ENCODE measurements around the gene MED9.

The MED9 gene

DNA sequence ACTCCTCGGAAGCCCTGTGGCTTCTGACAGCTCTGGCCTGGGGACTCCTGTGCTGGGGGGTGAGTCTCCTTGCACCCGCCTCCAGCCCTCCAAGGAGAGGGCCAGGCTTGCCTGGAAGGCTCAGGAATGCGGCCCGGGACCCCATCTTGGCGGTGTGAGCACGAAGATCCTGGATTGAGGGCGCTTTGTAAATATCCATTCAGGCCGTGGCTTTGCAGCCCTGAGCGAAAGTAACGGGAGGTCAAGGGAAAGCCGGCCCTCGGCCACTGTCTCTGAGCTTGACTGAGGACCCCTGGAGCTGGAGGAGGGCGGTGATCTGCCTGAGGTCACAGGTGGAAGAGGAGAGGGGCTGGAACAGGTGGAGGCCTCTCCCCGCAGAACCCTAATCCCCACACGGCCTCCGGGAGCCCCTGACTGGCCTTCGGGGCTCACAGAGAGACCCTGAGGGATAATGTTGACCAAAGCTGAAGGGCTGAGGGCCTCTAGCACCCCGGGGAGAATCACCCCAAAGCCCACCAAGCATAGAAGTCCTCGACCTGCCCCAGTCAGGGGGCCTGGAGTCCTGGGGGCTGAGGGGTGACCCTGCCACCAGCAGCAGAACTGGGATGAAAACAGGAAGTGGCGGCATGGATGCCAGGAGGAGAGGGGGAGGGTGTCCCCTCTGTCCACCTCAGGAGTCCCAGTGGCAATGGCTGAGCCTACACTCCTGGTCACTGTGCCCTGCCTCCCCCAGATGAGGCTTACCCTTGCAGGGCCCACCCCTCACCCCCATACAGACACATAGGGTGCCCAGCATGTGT is 27.7 kb downstream of the MED9 start:
- Histone ChIP-seq H3K36me3 (ENCODE audit: control insufficient read depth in 2 of 2, insufficient read depth in 1 of 2, low read length in 2 of 2) (no peaks in the 10 kb centered on the region), H3K9me3 (ENCODE audit: control insufficient read depth, insufficient read depth, low read depth, low read length) (no peaks in the 10 kb centered on the region), H3K4me3 (ENCODE audit: low read depth, low read length) (no peak overlapping the region), H3K4me1 (ENCODE audit: control insufficient read depth, insufficient read depth, low read length) (no peaks in the 10 kb centered on the region), H3K27ac (ENCODE audit: extremely low read depth, low read depth, low read length) (no peak overlapping the region)
- CTCF ChIA-PET, result interaction anchor here (0.7 to 1.6 kb wide), 3 partner anchors 7 to 149 kb away, joined by 3 to 6 read pairs (median 6); no protein-coding TSS in a partner anchor
- TF ChIP-seq ZNF558 (tag by site-specific recombination; IDR thresholded peaks at IDR 0.05), result no peak
- TF ChIP-seq, protein P1, sequence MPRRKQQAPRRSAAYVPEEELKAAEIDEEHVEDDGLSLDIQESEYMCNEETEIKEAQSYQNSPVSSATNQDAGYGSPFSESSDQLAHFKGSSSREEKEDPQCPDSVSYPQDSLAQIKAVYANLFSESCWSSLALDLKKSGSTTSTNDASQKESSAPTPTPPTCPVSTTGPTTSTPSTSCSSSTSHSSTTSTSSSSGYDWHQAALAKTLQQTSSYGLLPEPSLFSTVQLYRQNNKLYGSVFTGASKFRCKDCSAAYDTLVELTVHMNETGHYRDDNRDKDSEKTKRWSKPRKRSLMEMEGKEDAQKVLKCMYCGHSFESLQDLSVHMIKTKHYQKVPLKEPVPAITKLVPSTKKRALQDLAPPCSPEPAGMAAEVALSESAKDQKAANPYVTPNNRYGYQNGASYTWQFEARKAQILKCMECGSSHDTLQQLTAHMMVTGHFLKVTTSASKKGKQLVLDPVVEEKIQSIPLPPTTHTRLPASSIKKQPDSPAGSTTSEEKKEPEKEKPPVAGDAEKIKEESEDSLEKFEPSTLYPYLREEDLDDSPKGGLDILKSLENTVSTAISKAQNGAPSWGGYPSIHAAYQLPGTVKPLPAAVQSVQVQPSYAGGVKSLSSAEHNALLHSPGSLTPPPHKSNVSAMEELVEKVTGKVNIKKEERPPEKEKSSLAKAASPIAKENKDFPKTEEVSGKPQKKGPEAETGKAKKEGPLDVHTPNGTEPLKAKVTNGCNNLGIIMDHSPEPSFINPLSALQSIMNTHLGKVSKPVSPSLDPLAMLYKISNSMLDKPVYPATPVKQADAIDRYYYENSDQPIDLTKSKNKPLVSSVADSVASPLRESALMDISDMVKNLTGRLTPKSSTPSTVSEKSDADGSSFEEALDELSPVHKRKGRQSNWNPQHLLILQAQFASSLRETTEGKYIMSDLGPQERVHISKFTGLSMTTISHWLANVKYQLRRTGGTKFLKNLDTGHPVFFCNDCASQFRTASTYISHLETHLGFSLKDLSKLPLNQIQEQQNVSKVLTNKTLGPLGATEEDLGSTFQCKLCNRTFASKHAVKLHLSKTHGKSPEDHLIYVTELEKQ (tag by site-specific recombination; IDR thresholded peaks at IDR 0.05; ENCODE audit: borderline replicate concordance), result no peak
- TF ChIP-seq, protein P2, sequence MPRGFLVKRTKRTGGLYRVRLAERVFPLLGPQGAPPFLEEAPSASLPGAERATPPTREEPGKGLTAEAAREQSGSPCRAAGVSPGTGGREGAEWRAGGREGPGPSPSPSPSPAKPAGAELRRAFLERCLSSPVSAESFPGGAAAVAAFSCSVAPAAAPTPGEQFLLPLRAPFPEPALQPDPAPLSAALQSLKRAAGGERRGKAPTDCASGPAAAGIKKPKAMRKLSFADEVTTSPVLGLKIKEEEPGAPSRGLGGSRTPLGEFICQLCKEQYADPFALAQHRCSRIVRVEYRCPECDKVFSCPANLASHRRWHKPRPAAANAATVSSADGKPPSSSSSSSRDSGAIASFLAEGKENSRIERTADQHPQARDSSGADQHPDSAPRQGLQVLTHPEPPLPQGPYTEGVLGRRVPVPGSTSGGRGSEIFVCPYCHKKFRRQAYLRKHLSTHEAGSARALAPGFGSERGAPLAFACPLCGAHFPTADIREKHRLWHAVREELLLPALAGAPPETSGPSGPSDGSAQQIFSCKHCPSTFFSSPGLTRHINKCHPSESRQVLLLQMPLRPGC (tag by site-specific recombination; IDR thresholded peaks at IDR 0.05), result no peak
- no peak for TF ChIP-seq YY1 (tag by site-specific recombination; IDR thresholded peaks at IDR 0.05)
- TF ChIP-seq ZBTB1 (tag by site-specific recombination; IDR thresholded peaks at IDR 0.05), result no peak
- TF ChIP-seq KLF7 (tag by site-specific recombination; IDR thresholded peaks at IDR 0.05; ENCODE audit: borderline replicate concordance), result no peak
- TF ChIP-seq, protein P3, sequence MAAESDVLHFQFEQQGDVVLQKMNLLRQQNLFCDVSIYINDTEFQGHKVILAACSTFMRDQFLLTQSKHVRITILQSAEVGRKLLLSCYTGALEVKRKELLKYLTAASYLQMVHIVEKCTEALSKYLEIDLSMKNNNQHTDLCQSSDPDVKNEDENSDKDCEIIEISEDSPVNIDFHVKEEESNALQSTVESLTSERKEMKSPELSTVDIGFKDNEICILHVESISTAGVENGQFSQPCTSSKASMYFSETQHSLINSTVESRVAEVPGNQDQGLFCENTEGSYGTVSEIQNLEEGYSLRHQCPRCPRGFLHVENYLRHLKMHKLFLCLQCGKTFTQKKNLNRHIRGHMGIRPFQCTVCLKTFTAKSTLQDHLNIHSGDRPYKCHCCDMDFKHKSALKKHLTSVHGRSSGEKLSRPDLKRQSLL (tag by site-specific recombination; IDR thresholded peaks at IDR 0.05), result no peak
- no peak for TF ChIP-seq ZNF146 (tag by site-specific recombination; IDR thresholded peaks at IDR 0.05)
- TF ChIP-seq ZNF292 (tag by site-specific recombination; IDR thresholded peaks at IDR 0.05; ENCODE audit: borderline replicate concordance, low read depth), result no peak
- TF ChIP-seq BCL11A (tag by site-specific recombination; IDR thresholded peaks at IDR 0.05; ENCODE audit: low read depth), result no peak
- no peak for TF ChIP-seq ZNF548 (tag by site-specific recombination; IDR thresholded peaks at IDR 0.05)
- no peak for TF ChIP-seq FEZF1 (tag by site-specific recombination; IDR thresholded peaks at IDR 0.05)
- no peak for TF ChIP-seq GLI4 (tag by site-specific recombination; IDR thresholded peaks at IDR 0.05)
- no peak for TF ChIP-seq ZNF133 (tag by site-specific recombination; IDR thresholded peaks at IDR 0.05)
- TF ChIP-seq KLF9 (tag by site-specific recombination; IDR thresholded peaks at IDR 0.05; ENCODE audit: low read depth), result no peak
- POLR2A ChIA-PET, result interaction anchor here (1.4 kb wide), 1 partner anchor 8 kb away, joined by 8 read pairs; the partner anchor contains the start of gene RASD1

GRCh38 chr17:17505151-17505550 is 28.4 kb downstream of the MED9 start:
- Histone ChIP-seq H3K4me1 (ENCODE audit: control insufficient read depth, insufficient read depth, low read length) (no peaks in the 10 kb centered on the region), H3K9me3 (ENCODE audit: control insufficient read depth, insufficient read depth, low read depth, low read length) (no peaks in the 10 kb centered on the region), H3K36me3 (ENCODE audit: control insufficient read depth in 2 of 2, insufficient read depth in 1 of 2, low read length in 2 of 2) (no peaks in the 10 kb centered on the region), H3K4me3 (ENCODE audit: low read depth, low read length) (no peak overlapping the region), H3K27ac (ENCODE audit: extremely low read depth, low read depth, low read length) (no peak overlapping the region)
- CTCF ChIA-PET, result interaction anchor here (0.6 to 1.6 kb wide), 3 partner anchors 8 to 150 kb away, joined by 3 to 6 read pairs (median 6); no protein-coding TSS in a partner anchor
- POLR2A ChIA-PET, result interaction anchor here (1.4 kb wide), 1 partner anchor 9 kb away, joined by 8 read pairs; the partner anchor contains the start of gene RASD1
- TF ChIP-seq SCRT1 (tag by site-specific recombination; IDR thresholded peaks at IDR 0.05; ENCODE audit: borderline replicate concordance) (no peak), TRIM28 (IDR thresholded peaks at IDR 0.05; ENCODE audit: borderline replicate concordance, low read length) (no peak), ZNF677 (tag by site-specific recombination; IDR thresholded peaks at IDR 0.05) (no peak), ZNF549 (tag by site-specific recombination; IDR thresholded peaks at IDR 0.05) (no peak), KLF9 (tag by site-specific recombination; IDR thresholded peaks at IDR 0.05; ENCODE audit: low read depth) (no peak)
- TF ChIP-seq, protein P4, sequence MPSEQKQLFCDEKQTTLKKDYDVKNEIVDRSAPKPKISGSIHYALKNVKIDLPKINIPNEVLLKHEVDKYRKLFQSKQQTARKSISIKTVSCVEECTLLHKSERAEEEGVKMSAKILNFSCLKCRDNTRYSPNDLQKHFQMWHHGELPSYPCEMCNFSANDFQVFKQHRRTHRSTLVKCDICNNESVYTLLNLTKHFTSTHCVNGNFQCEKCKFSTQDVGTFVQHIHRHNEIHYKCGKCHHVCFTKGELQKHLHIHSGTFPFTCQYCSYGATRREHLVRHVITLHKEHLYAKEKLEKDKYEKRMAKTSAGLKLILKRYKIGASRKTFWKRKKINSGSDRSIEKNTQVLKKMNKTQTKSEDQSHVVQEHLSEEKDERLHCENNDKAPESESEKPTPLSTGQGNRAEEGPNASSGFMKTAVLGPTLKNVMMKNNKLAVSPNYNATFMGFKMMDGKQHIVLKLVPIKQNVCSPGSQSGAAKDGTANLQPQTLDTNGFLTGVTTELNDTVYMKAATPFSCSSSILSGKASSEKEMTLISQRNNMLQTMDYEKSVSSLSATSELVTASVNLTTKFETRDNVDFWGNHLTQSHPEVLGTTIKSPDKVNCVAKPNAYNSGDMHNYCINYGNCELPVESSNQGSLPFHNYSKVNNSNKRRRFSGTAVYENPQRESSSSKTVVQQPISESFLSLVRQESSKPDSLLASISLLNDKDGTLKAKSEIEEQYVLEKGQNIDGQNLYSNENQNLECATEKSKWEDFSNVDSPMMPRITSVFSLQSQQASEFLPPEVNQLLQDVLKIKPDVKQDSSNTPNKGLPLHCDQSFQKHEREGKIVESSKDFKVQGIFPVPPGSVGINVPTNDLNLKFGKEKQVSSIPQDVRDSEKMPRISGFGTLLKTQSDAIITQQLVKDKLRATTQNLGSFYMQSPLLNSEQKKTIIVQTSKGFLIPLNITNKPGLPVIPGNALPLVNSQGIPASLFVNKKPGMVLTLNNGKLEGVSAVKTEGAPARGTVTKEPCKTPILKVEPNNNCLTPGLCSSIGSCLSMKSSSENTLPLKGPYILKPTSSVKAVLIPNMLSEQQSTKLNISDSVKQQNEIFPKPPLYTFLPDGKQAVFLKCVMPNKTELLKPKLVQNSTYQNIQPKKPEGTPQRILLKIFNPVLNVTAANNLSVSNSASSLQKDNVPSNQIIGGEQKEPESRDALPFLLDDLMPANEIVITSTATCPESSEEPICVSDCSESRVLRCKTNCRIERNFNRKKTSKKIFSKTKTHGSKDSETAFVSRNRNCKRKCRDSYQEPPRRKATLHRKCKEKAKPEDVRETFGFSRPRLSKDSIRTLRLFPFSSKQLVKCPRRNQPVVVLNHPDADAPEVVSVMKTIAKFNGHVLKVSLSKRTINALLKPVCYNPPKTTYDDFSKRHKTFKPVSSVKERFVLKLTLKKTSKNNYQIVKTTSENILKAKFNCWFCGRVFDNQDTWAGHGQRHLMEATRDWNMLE (tag by site-specific recombination; conservative IDR thresholded peaks at IDR 0.05; ENCODE audit: low read depth), result no peak
- TF ChIP-seq, protein P5, sequence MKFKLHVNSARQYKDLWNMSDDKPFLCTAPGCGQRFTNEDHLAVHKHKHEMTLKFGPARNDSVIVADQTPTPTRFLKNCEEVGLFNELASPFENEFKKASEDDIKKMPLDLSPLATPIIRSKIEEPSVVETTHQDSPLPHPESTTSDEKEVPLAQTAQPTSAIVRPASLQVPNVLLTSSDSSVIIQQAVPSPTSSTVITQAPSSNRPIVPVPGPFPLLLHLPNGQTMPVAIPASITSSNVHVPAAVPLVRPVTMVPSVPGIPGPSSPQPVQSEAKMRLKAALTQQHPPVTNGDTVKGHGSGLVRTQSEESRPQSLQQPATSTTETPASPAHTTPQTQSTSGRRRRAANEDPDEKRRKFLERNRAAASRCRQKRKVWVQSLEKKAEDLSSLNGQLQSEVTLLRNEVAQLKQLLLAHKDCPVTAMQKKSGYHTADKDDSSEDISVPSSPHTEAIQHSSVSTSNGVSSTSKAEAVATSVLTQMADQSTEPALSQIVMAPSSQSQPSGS (tag by site-specific recombination; IDR thresholded peaks at IDR 0.05; ENCODE audit: low read depth), result no peak
